H1 (cell line): ENCODE data around the gene BRK1. TPM values are rescaled to one million over a fixed set of nuclear protein-coding genes. Genes with fewer than 3 reads are reported as not detected.

Experiments
- CHD7 ChIP-seq: fragments of 300-600 bp; sonication (generic); IDR thresholded peaks from 2 replicates; pipeline ENCODE4 v1.7.1; 2012; ENCODE audit warnings: low read length, moderate library complexity, mild to moderate bottlenecking, inconsistent platforms; ENCODE audit not compliant: insufficient replicate concordance
- EZH2 ChIP-seq: fragments of 200-600 bp; sonication (generic); IDR thresholded peaks from 2 replicates; pipeline ENCODE4 v1.7.1; 2012; ENCODE audit warnings: low read depth, mild to moderate bottlenecking, moderate library complexity, low read length, inconsistent platforms; ENCODE audit not compliant: severe bottlenecking
- RFX5 ChIP-seq: IDR thresholded peaks from 2 replicates; pipeline ENCODE4 v1.6.1; 2011; ENCODE audit warnings: low read depth, low read length, improper control_type of control experiment, borderline replicate concordance
- polyA plus RNA-seq, 7 experiments: library from polyadenylated mRNA; depleted of rRNA in 3 of 7; stranded (reverse) in 5 of 7; unstranded in 2 of 7; fragments of >200 nt in 5 of 7; fragments of 200-250 nt in 2 of 7; gene quantifications; 1 replicate in 5 of 7; 2 replicates in 1 of 7; 4 replicates in 1 of 7; pipeline versions ENCODE4 v1.2.1 to v1.2.3, GENCODE V29; 2011 to 2013; ENCODE audit warnings: missing spikeins in 2 of 7, mixed read lengths in 2 of 7
- total RNA-seq: library from RNA; stranded (reverse); fragmentation: NEBNext Ultra II Directional; extraction: Animal tissue kit (Norgen Biotek cat#: 25700); gene quantifications from 2 replicates; pipeline ENCODE4 v1.2.1, GENCODE V29; 2021

The BRK1 gene
- total and polyA plus RNA-seq, 2 of the 8 experiments (the other 6 are each of a cell fraction or from before 2014, with no cell fraction given), result 137 to 164 TPM

DNA sequence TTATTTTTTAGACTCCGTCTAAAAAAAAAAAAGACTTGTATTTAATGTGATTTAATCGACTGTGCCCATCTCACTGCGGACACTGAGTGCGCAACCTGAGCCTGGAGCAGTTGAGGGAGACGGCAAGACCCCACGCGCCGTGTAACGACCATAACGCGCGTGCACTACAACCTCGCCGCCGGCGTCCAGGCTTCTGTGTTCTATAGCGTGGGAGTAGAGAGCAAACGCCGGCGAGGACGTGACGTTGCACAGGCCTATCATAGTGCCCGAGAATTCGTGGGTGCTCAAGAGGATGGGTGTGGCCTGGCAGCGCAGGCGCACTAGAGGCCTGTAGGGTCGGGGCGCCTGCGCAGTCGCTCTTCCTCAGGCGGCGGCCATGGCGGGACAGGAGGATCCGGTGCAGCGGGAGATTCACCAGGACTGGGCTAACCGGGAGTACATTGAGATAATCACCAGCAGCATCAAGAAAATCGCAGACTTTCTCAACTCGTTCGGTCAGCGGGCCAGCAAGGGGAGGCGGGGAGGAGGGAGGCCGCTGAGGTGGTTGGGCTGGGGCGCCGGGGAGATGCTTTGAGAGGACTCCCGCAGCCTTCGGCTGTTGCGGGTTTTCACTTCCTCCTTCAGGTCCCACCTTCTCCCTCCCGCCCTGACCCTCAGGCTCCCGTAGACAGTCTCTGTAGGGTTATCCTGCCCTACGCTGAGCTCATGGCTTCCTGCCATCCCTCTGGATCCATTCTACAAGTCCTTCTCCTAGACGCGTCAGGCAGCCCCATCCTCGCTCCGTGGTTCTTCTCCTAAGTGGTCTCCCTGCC is at the start of gene BRK1 (continued):
- no peak for TF ChIP-seq CHD7
- TF ChIP-seq EZH2, result no peak
- no peak for TF ChIP-seq RFX5
- TF ChIP-seq, all 59 proteins: peak for 13
